ENCODE results near the gene PACS2. TPM values are rescaled to one million over a fixed set of nuclear protein-coding genes. Genes with fewer than 3 reads are reported as not detected.

PACS2 gene
- polyA plus RNA-seq, 4 donors: 46.8 to 102 (median 80.9) TPM

- DNase-seq (ENCODE audit: low read depth in 4 of 4, low spot score in 2 of 4): no peak
These were observed 122.6 kb downstream of the PACS2 start for GRCh38 chr14:105436891-105437722.

- no peak for DNase-seq (ENCODE audit: low read depth in 4 of 4, low spot score in 2 of 4)
These were observed 123.4 kb downstream of the PACS2 start for GRCh38 chr14:105437723-105438500.

GRCh38 chr14:105439179-105439578, 124.6 kb downstream of the PACS2 start:
- no peak for DNase-seq (ENCODE audit: low read depth in 4 of 4, low spot score in 2 of 4)

- DNase-seq (ENCODE audit: low read depth in 4 of 4, low spot score in 2 of 4): no peak
These were observed 125.4 kb downstream of the PACS2 start for GRCh38 chr14:105439710-105440553.

GRCh38 chr14:105440554-105440900, 126.0 kb downstream of the PACS2 start:
- DNase-seq (ENCODE audit: low read depth in 4 of 4, low spot score in 2 of 4): no peak

GRCh38 chr14:105440992-105441391, 126.4 kb downstream of the PACS2 start:
- no peak for DNase-seq (ENCODE audit: low read depth in 4 of 4, low spot score in 2 of 4)

DNA sequence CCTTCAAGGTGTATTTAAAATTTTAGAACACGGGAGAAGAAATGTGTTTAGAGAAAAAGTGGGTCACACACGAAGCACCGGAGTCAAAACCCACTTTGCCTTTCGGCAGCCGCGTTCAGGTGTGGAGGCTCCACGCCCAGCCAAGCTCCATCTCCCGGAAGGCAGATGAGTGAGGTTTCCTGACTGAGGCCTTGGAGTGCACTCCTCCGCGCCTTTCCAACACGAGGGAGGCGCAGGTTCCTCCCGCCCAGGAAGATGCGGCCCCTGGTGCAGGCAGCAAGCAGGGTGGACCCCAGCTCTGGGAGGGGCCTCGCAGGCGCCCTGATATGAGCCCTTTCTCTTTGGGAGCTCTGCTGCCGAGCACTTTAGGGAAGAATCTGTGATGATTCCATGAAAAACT, 127.6 kb downstream of the PACS2 start:
- no peak for DNase-seq (ENCODE audit: low read depth in 4 of 4, low spot score in 2 of 4)

DNA sequence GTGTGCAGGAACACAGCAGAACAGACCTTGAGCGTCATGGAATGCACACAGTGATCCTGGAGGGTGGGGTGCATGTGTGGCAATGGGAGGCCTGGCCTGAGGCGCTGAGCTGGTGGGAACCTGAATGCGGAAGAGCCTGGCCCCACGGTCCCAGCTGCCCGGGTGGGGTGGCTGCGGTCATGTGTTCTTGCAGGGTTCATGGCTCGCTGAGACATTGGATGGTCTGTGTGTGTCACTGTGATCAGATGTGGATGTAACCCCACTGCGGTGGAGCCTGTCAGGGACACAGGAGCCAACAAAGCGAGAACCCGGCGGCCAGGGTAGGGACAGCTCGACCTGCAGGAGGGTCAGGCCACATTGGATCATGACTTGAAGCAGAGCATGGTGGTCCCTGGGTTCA, 128.3 kb downstream of the PACS2 start:
- DNase-seq (ENCODE audit: low read depth in 4 of 4, low spot score in 2 of 4): no peak

GRCh38 chr14:105444859-105445258, 130.3 kb downstream of the PACS2 start:
- DNase-seq (ENCODE audit: low read depth in 4 of 4, low spot score in 2 of 4): no peak

DNA sequence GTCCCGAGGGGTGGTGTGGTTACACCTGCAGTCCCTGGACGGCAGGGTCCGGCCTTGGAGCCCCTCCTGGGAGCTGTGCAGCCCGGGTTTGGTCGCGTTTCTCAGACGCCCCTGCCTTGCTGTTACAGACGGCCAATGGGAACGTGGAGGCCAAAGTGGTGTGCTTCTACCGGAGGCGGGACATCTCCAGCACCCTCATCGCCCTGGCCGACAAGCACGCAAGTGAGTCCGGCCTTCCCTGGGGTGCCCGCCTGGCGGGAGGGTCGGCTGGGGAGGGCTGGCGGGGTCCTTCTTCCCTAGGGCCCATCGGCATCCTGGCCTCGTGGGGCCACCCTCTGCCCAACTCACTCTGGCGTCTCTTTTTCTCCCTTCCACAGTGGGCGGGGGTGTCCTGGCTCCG, 130.7 kb downstream of the PACS2 start:
- DNase-seq (ENCODE audit: low read depth in 4 of 4, low spot score in 2 of 4): no peak

- no peak for DNase-seq (ENCODE audit: low read depth in 4 of 4, low spot score in 2 of 4)
These were observed 131.6 kb downstream of the PACS2 start for GRCh38 chr14:105445901-105446845.

GRCh38 chr14:105446971-105447370, 132.4 kb downstream of the PACS2 start:
- no peak for DNase-seq (ENCODE audit: low read depth in 4 of 4, low spot score in 2 of 4)

Other genes starting within 250 kb of the PACS2 start
- under 1 TPM; 0.31 to 0.86 (median 0.60) TPM for gene GPR132, start 249.3 kb upstream of the PACS2 start, polyA plus RNA-seq (ENCODE audit: insufficient read length in 4 of 4)
- gene JAG2, start 146.0 kb upstream of the PACS2 start, polyA plus RNA-seq (ENCODE audit: insufficient read length in 4 of 4): 10 to 100 TPM in 2 of 4 donors, 1 to 10 TPM in 2; 6.8 to 11.4 (median 9.8) TPM
- 10 to 100 TPM; 21.5 to 42.8 (median 34.5) TPM for gene NUDT14, start 133.4 kb upstream of the PACS2 start, polyA plus RNA-seq (ENCODE audit: insufficient read length in 4 of 4)
- gene BTBD6, start 66.2 kb upstream of the PACS2 start, polyA plus RNA-seq (ENCODE audit: insufficient read length in 4 of 4): 10 to 100 TPM; 32.8 to 43.7 (median 37.0) TPM
- gene BRF1, start 13.7 kb upstream of the PACS2 start, polyA plus RNA-seq (ENCODE audit: insufficient read length in 4 of 4): 10 to 100 TPM; 27.5 to 39.5 (median 37.7) TPM
- 1 to 10 TPM; 1.0 to 4.4 (median 2.4) TPM for gene TEX22, start 83.8 kb downstream of the PACS2 start, polyA plus RNA-seq (ENCODE audit: insufficient read length in 4 of 4)
- gene MTA1, start 105.1 kb downstream of the PACS2 start, polyA plus RNA-seq (ENCODE audit: insufficient read length in 4 of 4): 100 to 1,000 TPM in 3 of 4 donors, 10 to 100 TPM in 1; 71.1 to 172 (median 132) TPM
- gene CRIP2, start 160.1 kb downstream of the PACS2 start, polyA plus RNA-seq (ENCODE audit: insufficient read length in 4 of 4): 100 to 1,000 TPM; 101 to 193 (median 149) TPM
- gene CRIP1, start 172.1 kb downstream of the PACS2 start, polyA plus RNA-seq (ENCODE audit: insufficient read length in 4 of 4): 10 to 100 TPM; 27.4 to 44.0 (median 33.1) TPM
- 10 to 100 TPM in 2 of 4 donors, 1 to 10 TPM in 2; 5.3 to 12.1 (median 10.3) TPM for gene TEDC1, start 176.5 kb downstream of the PACS2 start, polyA plus RNA-seq (ENCODE audit: insufficient read length in 4 of 4)
- 1 to 10 TPM; 3.2 to 7.2 (median 5.4) TPM for gene TMEM121, start 211.8 kb downstream of the PACS2 start, polyA plus RNA-seq (ENCODE audit: insufficient read length in 4 of 4)

Measured in left renal cortex interstitium (tissue), 4 donors.